IMR-90 (cell line): ENCODE measurements around the gene TRMT1. TPM values are rescaled to one million over a fixed set of nuclear protein-coding genes. Genes with fewer than 3 reads are reported as not detected.

ENCODE experiments used
- ATAC-seq: fragments of 200-7000 bp; cut with Tn5 transposase; 2 replicates; pipeline ENCODE4 v1.9.1; 2020; ENCODE audit warnings: low read depth, mild to moderate bottlenecking, moderate library complexity
- BruUV-seq: library from RNA; stranded (reverse); fragments of 400-500 nt; replicated peaks from 2 replicates; lab custom pipeline; 2021; lab: Mats Ljungman, UMichigan
- CTCF ChIA-PET: fragments of 300-600 bp; formaldehyde crosslinking; extraction: SDS; loops from one replicate; lab custom pipeline; 2021; ENCODE audit warnings: antibody characterized with exemption; lab: Yijun Ruan, JAX
- POLR2A ChIA-PET: fragments of 300-600 bp; sonication (Branson Sonifier 250); formaldehyde crosslinking; loops from one replicate; lab custom pipeline; 2022; ENCODE audit warnings: antibody characterized with exemption; ENCODE audit not compliant: unreplicated experiment; lab: Charles Lee
- DNase-seq: peaks from one replicate; pipeline ENCODE4 v3.0.0; 2013
- H2AFZ ChIP-seq: replicated peaks from 2 replicates; pipeline ENCODE3; 2013; ENCODE audit warnings: low read length, mild to moderate bottlenecking; ENCODE audit not compliant: poor library complexity
- H2AK5ac ChIP-seq: 2 replicates; pipeline ENCODE4 v1.6.1; 2013; ENCODE audit warnings: low read depth, low read length, inconsistent platforms
- H2AK9ac ChIP-seq: replicated peaks from 2 replicates; pipeline ENCODE3; 2013; ENCODE audit warnings: mild to moderate bottlenecking, low read depth, low read length, moderate library complexity; ENCODE audit not compliant: poor library complexity
- H2BK120ac ChIP-seq: 2 replicates; pipeline ENCODE4 v1.6.1; 2013; ENCODE audit warnings: low read depth, low read length, inconsistent platforms
- H2BK15ac ChIP-seq: 3 replicates; pipeline ENCODE4 v1.6.1; 2013; ENCODE audit warnings: low read depth, low read length, inconsistent platforms
- H2BK20ac ChIP-seq: 2 replicates; pipeline ENCODE4 v1.6.1; 2013; ENCODE audit warnings: low read depth, mild to moderate bottlenecking, inconsistent platforms, low read length, moderate library complexity
- H2BK5ac ChIP-seq: 2 replicates; pipeline ENCODE4 v1.6.1; 2013; ENCODE audit warnings: mild to moderate bottlenecking, low read depth, low read length, inconsistent platforms; ENCODE audit not compliant: poor library complexity, severe bottlenecking
- H3K14ac ChIP-seq: replicated peaks from 2 replicates; pipeline ENCODE4 v1.6.1; 2013; ENCODE audit warnings: low read depth, low read length, inconsistent platforms
- H3K18ac ChIP-seq: 2 replicates; pipeline ENCODE4 v1.6.1; 2013; ENCODE audit warnings: low read depth, low read length, control low read depth
- H3K23ac ChIP-seq: 2 replicates; pipeline ENCODE4 v1.6.1; 2013; ENCODE audit warnings: low read depth, low read length, inconsistent platforms
- H3K27ac ChIP-seq: 2 replicates; pipeline ENCODE4 v1.5.1; 2013; ENCODE audit warnings: mild to moderate bottlenecking, control low read depth, low read length; ENCODE audit not compliant: insufficient read depth
- H3K27me3 ChIP-seq: 2 replicates; pipeline ENCODE4 v1.6.1; 2013; ENCODE audit warnings: low read length; ENCODE audit not compliant: control insufficient read depth, insufficient read depth
- H3K36me3 ChIP-seq: 2 replicates; pipeline ENCODE4 v1.6.1; 2013; ENCODE audit warnings: low read length, mixed read lengths; ENCODE audit not compliant: control insufficient read depth, insufficient read depth
- H3K4ac ChIP-seq: 2 replicates; pipeline ENCODE4 v1.6.1; 2013; ENCODE audit warnings: low read depth, low read length, inconsistent platforms
- H3K4me1 ChIP-seq: 2 replicates; pipeline ENCODE4 v1.6.1; 2013; ENCODE audit warnings: low read length, mixed read lengths; ENCODE audit not compliant: control insufficient read depth, insufficient read depth
- H3K4me2 ChIP-seq: 2 replicates; pipeline ENCODE4 v1.6.1; 2013; ENCODE audit warnings: low read depth, mild to moderate bottlenecking, control low read depth, low read length, moderate library complexity
- H3K4me3 ChIP-seq: 2 replicates; pipeline ENCODE4 v1.5.1; 2013; ENCODE audit warnings: low read depth, mild to moderate bottlenecking, control low read depth, low read length, moderate library complexity; ENCODE audit not compliant: insufficient read depth
- H3K56ac ChIP-seq: 2 replicates; pipeline ENCODE4 v1.6.1; 2013; ENCODE audit warnings: low read length, inconsistent platforms; ENCODE audit not compliant: insufficient read depth; ENCODE audit errors: extremely low read depth
- H3K79me1 ChIP-seq, 2 experiments: 2 replicates each; pipeline ENCODE4 v1.6.1; 2013; ENCODE audit warnings: low read length in 2 of 2, inconsistent platforms in 1 of 2, low read depth in 1 of 2
- H3K9ac ChIP-seq: 2 replicates; pipeline ENCODE4 v1.6.1; 2013; ENCODE audit warnings: low read depth, low read length, control low read depth
- H3K9me1 ChIP-seq: 2 replicates; pipeline ENCODE4 v1.6.1; 2013; ENCODE audit warnings: low read length, inconsistent platforms; ENCODE audit not compliant: insufficient read depth
- H3K9me3 ChIP-seq: 2 replicates; pipeline ENCODE4 v1.6.1; 2013; ENCODE audit warnings: low read length; ENCODE audit not compliant: control insufficient read depth, insufficient read depth
- H4K20me1 ChIP-seq: 2 replicates; pipeline ENCODE4 v1.6.1; 2013; ENCODE audit warnings: low read length, inconsistent platforms; ENCODE audit not compliant: insufficient read depth
- H4K5ac ChIP-seq: 2 replicates; pipeline ENCODE4 v1.6.1; 2013; ENCODE audit warnings: mild to moderate bottlenecking, low read depth, low read length, control low read depth
- H4K8ac ChIP-seq, 2 experiments: 2 replicates each; pipeline ENCODE4 v1.6.1; 2013; ENCODE audit warnings: low read depth in 2 of 2, low read length in 2 of 2, control low read depth in 1 of 2, inconsistent platforms in 1 of 2
- H4K91ac ChIP-seq: 2 replicates; pipeline ENCODE4 v1.6.1; 2013; ENCODE audit warnings: low read depth, low read length, inconsistent platforms; ENCODE audit not compliant: insufficient read depth
- BHLHE40 ChIP-seq: fragments of 150-350 bp; IDR thresholded peaks from 2 replicates; pipeline ENCODE4 v1.6.1; 2016; ENCODE audit warnings: mild to moderate bottlenecking, low read depth, low read length
- CEBPB ChIP-seq: IDR thresholded peaks from 2 replicates; pipeline ENCODE4 v1.6.1; 2012; ENCODE audit warnings: low read depth, low read length, improper control_type of control experiment
- CHD1 ChIP-seq: IDR thresholded peaks from 2 replicates; pipeline ENCODE4 v1.6.1; 2012; ENCODE audit warnings: low read depth, low read length, improper control_type of control experiment
- CTCF ChIP-seq: conservative IDR thresholded peaks from 2 replicates; pipeline ENCODE4 v1.5.1; 2012; ENCODE audit warnings: mild to moderate bottlenecking, low read depth, low read length, improper control_type of control experiment
- ELK1 ChIP-seq: fragments of 150-350 bp; IDR thresholded peaks from 2 replicates; pipeline ENCODE4 v1.6.1; 2016; ENCODE audit warnings: low read depth, mild to moderate bottlenecking, low read length, moderate library complexity, borderline replicate concordance
- FOS ChIP-seq: fragments of 150-350 bp; IDR thresholded peaks from 2 replicates; pipeline ENCODE4 v1.6.1; 2016; ENCODE audit warnings: low read depth, low read length
- MAFK ChIP-seq: IDR thresholded peaks from 2 replicates; pipeline ENCODE4 v1.6.1; 2012; ENCODE audit warnings: low read depth, low read length, improper control_type of control experiment
- MAZ ChIP-seq: IDR thresholded peaks from 2 replicates; pipeline ENCODE4 v1.6.1; 2012; ENCODE audit warnings: low read depth, mild to moderate bottlenecking, low read length, improper control_type of control experiment, moderate library complexity, borderline replicate concordance
- MXI1 ChIP-seq: IDR thresholded peaks from 2 replicates; pipeline ENCODE4 v1.6.1; 2012; ENCODE audit warnings: low read depth, mild to moderate bottlenecking, low read length, moderate library complexity, borderline replicate concordance
- NFE2L2 ChIP-seq: fragments of 150-350 bp; IDR thresholded peaks from 2 replicates; pipeline ENCODE4 v1.6.1; 2016; ENCODE audit warnings: low read depth, mild to moderate bottlenecking, low read length
- POLR2A ChIP-seq: IDR thresholded peaks from 2 replicates; pipeline ENCODE4 v1.6.1; 2012; ENCODE audit warnings: mild to moderate bottlenecking, low read depth, low read length
- RAD21 ChIP-seq: IDR thresholded peaks from 2 replicates; pipeline ENCODE4 v1.6.1; 2012; ENCODE audit warnings: low read length, improper control_type of control experiment
- RCOR1 ChIP-seq: IDR thresholded peaks from 2 replicates; pipeline ENCODE4 v1.6.1; 2012; ENCODE audit warnings: mild to moderate bottlenecking, low read length, improper control_type of control experiment; ENCODE audit not compliant: insufficient replicate concordance
- RFX5 ChIP-seq: IDR thresholded peaks from 2 replicates; pipeline ENCODE4 v1.8.0; 2012; ENCODE audit warnings: low read depth, mild to moderate bottlenecking, low read length, moderate library complexity
- SMC3 ChIP-seq: fragments of 150-350 bp; IDR thresholded peaks from 2 replicates; pipeline ENCODE4 v1.6.1; 2016; ENCODE audit warnings: low read depth, mild to moderate bottlenecking, antibody characterized with exemption, low read length, moderate library complexity
- USF2 ChIP-seq: fragments of 150-350 bp; IDR thresholded peaks from 2 replicates; pipeline ENCODE4 v1.6.1; 2017; ENCODE audit warnings: mild to moderate bottlenecking, antibody characterized with exemption, low read length, low read depth
- WGBS, 2 experiments: methylation state at CpG; one replicate each; pipeline versions ENCODE4 v1.1.5 to v1.1.7; 2013; ENCODE audit warnings: missing lambda C conversion rate in 2 of 2; ENCODE audit not compliant: insufficient read length in 1 of 2; ENCODE audit errors: extremely low coverage in 2 of 2; 5-methylcytosine and 5-hydroxymethylcytosine counted together
- dilution Hi-C: fragments of 300-500 bp; cut with HindIII; formaldehyde crosslinking; loops from one replicate; pipeline ENCODE4 v1.14.3; 2018; ENCODE audit warnings: low sequenced_read_pairs; ENCODE audit not compliant: unreplicated experiment
- in situ Hi-C: fragments of 300-500 bp; cut with MboI; formaldehyde crosslinking; loops from 3 replicates; pipeline ENCODE4 v1.14.3; 2019; ENCODE audit warnings: low sequenced_read_pairs, inconsistent platforms, mixed read lengths
- intact Hi-C: fragments of 100-400 bp; cut with micrococcal nuclease; formaldehyde crosslinking; loops from 2 replicates; pipeline ENCODE4 v1.10.0; 2022
- polyA plus RNA-seq, 3 experiments: library from polyadenylated mRNA; depleted of rRNA; stranded (reverse); fragments of >200 nt; gene quantifications; 2 replicates each; pipeline ENCODE4 v1.2.3, GENCODE V29; 2012; ENCODE audit warnings: low replicate concordance in 1 of 3
- total RNA-seq: library from RNA; depleted of rRNA; stranded (reverse); fragments of >200 nt; gene quantifications from 2 replicates; pipeline ENCODE4 v1.2.3, GENCODE V29; 2012

Gene TRMT1
- total and polyA plus RNA-seq, 2 of the 4 experiments (the other 2 are of a cell fraction) = 28.3 to 56.0 TPM

- H3K18ac ChIP-seq = no peak overlapping the region
- 90% methylated on average over 10 of the region's 30 CpGs; no CpG with 5 or more reads in 1 of the 2 experiments for WGBS, 2 experiments
- H2AK5ac ChIP-seq = no peak overlapping the region
- dilution Hi-C loops (no loop called here), in situ Hi-C loops (no loop called here), intact Hi-C loops (no loop called here)
- H3K4me2 ChIP-seq = no peak overlapping the region
- H3K23ac ChIP-seq = no peak overlapping the region
- no peak overlapping the region for H2AFZ ChIP-seq
- H2BK5ac ChIP-seq = no peak overlapping the region
- peaks cover 27% of the 10 kb centered on the region for H3K36me3 ChIP-seq
- H3K56ac ChIP-seq = no peak overlapping the region
- DNase-seq = no peak
- no peak overlapping the region for H4K8ac ChIP-seq
- peaks cover 0 to 7% of the 10 kb centered on the region in 2 experiments; a peak in 2 of 4 replicates for H3K79me1 ChIP-seq
- H3K4me3 ChIP-seq = no peak overlapping the region
- no peak overlapping the region for H4K5ac ChIP-seq
- H3K9ac ChIP-seq = no peak overlapping the region
- TF ChIP-seq RAD21 (no peak), RCOR1 (no peak), CEBPB (no peak), CTCF (no peak), ELK1 (no peak), MXI1 (no peak), FOS (no peak), RFX5 (no peak), NFE2L2 (no peak), BHLHE40 (no peak), USF2 (no peak), MAFK (no peak), POLR2A (no peak), CHD1 (no peak), SMC3 (no peak), MAZ (no peak)
- no peaks in the 10 kb centered on the region for H3K4me1 ChIP-seq
- POLR2A ChIA-PET = no interaction called here
- CTCF ChIA-PET = no interaction called here
- H3K9me1 ChIP-seq = no peaks in the 10 kb centered on the region
- H4K91ac ChIP-seq = no peak overlapping the region
- no peak overlapping the region for H2BK20ac ChIP-seq
- no TSS peak for BruUV-seq
- peak overlapping the region; percentile 55 for H2AK9ac ChIP-seq
- no peaks in the 10 kb centered on the region for H4K20me1 ChIP-seq
- no peak overlapping the region for H3K27ac ChIP-seq
- H3K9me3 ChIP-seq = no peaks in the 10 kb centered on the region
- no peak overlapping the region for H3K14ac ChIP-seq
- no peak overlapping the region for H2BK15ac ChIP-seq
- ATAC-seq = no peak
- H3K27me3 ChIP-seq = no peaks in the 10 kb centered on the region
- H2BK120ac ChIP-seq = no peak overlapping the region
- no peak overlapping the region for H3K4ac ChIP-seq
These were observed 7.0 kb downstream of the TRMT1 start for GRCh38 chr19:13109361-13110098.
